GM19452 (cell line): ENCODE results near the gene SEZ6L.

Experiments used
- ATAC-seq: cut with Tn5 transposase; IDR thresholded peaks from one replicate; pipeline ENCODE4 v1.9.1; 2021; ENCODE audit not compliant: unreplicated experiment

The SEZ6L gene

GRCh38 chr22:26292667-26292995, 123.4 kb downstream of the SEZ6L start:
- no peak for ATAC-seq

- no peak for ATAC-seq
These were observed 126.4 kb downstream of the SEZ6L start for GRCh38 chr22:26295563-26296126.

GRCh38 chr22:26298605-26299310, 129.5 kb downstream of the SEZ6L start:
- no peak for ATAC-seq

GRCh38 chr22:26302726-26303125, 133.5 kb downstream of the SEZ6L start:
- no peak for ATAC-seq

GRCh38 chr22:26303475-26303874, 134.2 kb downstream of the SEZ6L start:
- no peak for ATAC-seq

GRCh38 chr22:26304730-26305129, 135.5 kb downstream of the SEZ6L start:
- no peak for ATAC-seq

GRCh38 chr22:26308467-26308866, 139.2 kb downstream of the SEZ6L start:
- ATAC-seq, result no peak

- no peak for ATAC-seq
These were observed 141.4 kb downstream of the SEZ6L start for GRCh38 chr22:26310616-26311015.

GRCh38 chr22:26313291-26313690, 144.0 kb downstream of the SEZ6L start:
- ATAC-seq, result no peak

- no peak for ATAC-seq
These were observed 144.9 kb downstream of the SEZ6L start for GRCh38 chr22:26314171-26314570.

- ATAC-seq, result no peak
These were observed 145.4 kb downstream of the SEZ6L start for GRCh38 chr22:26314656-26315055.

- no peak for ATAC-seq
These were observed 147.5 kb downstream of the SEZ6L start for GRCh38 chr22:26316732-26317285.

- ATAC-seq, result no peak
These were observed 149.7 kb downstream of the SEZ6L start for GRCh38 chr22:26318975-26319374.

- no peak for ATAC-seq
These were observed 151.2 kb downstream of the SEZ6L start for GRCh38 chr22:26320447-26320846.

GRCh38 chr22:26321469-26321913, 152.2 kb downstream of the SEZ6L start:
- no peak for ATAC-seq

GRCh38 chr22:26322179-26322905, 153.1 kb downstream of the SEZ6L start:
- ATAC-seq, result no peak

GRCh38 chr22:26323013-26323412, 153.8 kb downstream of the SEZ6L start:
- no peak for ATAC-seq

GRCh38 chr22:26324150-26324549, 154.9 kb downstream of the SEZ6L start:
- no peak for ATAC-seq

GRCh38 chr22:26325641-26326040, 156.4 kb downstream of the SEZ6L start:
- no peak for ATAC-seq

- no peak for ATAC-seq
These were observed 157.5 kb downstream of the SEZ6L start for GRCh38 chr22:26326803-26327202.

- no peak for ATAC-seq
These were observed 158.0 kb downstream of the SEZ6L start for GRCh38 chr22:26327306-26327705.

- no peak for ATAC-seq
These were observed 159.0 kb downstream of the SEZ6L start for GRCh38 chr22:26328221-26328620.
